Measurements from ENCODE around the gene PRRT2.

DNA sequence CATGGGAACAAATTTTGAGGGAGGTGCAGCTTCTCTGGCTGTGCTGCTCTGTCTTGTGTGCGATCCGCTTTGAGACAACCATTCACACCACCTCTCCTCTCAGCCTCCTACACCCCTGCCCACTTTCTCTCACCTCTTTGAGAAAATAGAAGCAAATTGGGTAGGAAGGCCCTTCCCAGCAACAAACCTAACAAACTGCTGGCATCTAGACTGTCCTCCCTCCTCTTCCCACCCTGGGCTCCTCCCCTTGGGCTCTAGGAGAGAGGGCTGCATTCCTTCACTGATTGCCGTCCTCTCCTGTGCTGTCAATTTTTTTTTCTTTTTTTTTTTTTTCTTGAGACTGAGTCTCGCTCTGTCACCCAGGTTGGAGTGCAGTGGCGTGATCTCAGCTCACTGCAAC is 37.5 kb downstream of the PRRT2 start:
- no peak for TF ChIP-seq POLR2A (IDR thresholded peaks at IDR 0.05)
- TF ChIP-seq, protein P1, sequence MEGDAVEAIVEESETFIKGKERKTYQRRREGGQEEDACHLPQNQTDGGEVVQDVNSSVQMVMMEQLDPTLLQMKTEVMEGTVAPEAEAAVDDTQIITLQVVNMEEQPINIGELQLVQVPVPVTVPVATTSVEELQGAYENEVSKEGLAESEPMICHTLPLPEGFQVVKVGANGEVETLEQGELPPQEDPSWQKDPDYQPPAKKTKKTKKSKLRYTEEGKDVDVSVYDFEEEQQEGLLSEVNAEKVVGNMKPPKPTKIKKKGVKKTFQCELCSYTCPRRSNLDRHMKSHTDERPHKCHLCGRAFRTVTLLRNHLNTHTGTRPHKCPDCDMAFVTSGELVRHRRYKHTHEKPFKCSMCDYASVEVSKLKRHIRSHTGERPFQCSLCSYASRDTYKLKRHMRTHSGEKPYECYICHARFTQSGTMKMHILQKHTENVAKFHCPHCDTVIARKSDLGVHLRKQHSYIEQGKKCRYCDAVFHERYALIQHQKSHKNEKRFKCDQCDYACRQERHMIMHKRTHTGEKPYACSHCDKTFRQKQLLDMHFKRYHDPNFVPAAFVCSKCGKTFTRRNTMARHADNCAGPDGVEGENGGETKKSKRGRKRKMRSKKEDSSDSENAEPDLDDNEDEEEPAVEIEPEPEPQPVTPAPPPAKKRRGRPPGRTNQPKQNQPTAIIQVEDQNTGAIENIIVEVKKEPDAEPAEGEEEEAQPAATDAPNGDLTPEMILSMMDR (IDR thresholded peaks at IDR 0.05) = no peak

All from lower leg skin (tissue), 3 donors.